HG03521 (cell line): ENCODE results near the gene BRF1.
"Not testable (repeated sequence)": the region's sequence is repeated elsewhere in the genome, so short reads cannot be mapped to it uniquely, and the experiment has no call there.

Experiments
- ATAC-seq: cut with Tn5 transposase; IDR thresholded peaks from one replicate; pipeline ENCODE4 v1.9.1; 2021; ENCODE audit warnings: mild to moderate bottlenecking, moderate library complexity; ENCODE audit not compliant: unreplicated experiment

The BRF1 gene

GRCh38 chr14:105332350-105332874 lies 31.6 kb upstream of the BRF1 start:
- no peak for ATAC-seq

DNA sequence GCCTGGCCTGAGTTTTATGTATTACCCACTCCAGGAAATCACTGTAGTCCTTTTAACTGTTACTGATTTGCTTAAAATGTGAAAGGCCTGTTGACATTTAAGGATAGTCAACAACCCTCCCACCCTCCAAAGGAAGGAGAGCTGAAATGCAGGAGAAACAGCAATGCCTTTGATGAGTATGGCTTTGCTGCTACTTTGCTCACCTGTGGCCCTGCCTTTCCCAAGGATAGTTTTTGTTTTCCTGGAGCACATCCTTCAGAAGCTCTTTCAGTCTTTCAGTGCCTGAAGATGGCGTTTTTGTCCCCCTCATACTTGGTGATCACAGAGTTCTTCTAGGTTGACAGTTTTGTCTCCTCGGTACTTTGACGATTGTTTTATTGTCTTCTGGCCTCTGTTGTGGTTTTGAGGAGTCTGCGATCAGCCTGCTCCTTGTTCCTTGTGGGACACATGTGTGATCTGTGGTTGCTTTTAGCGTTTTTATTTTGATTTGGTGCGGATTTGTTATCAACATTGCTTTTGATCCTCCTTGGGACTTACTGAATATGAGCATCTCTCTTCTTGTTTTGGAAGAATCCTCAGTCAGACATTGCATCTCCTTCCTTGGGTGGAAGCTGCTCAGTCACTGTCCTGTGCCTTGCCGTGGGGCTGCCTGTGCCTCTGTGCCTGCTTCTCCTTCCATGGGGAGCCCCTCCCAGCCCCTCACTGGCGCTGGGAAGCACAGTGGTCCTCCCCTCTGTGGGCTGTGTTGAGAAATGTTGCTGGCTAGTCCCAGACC lies 31.0 kb upstream of the BRF1 start:
- no peak for ATAC-seq

- ATAC-seq, result no peak
Measured at GRCh38 chr14:105330491-105330895, 29.7 kb upstream of the BRF1 start.

GRCh38 chr14:105329411-105330150 lies 28.8 kb upstream of the BRF1 start:
- no peak for ATAC-seq

DNA sequence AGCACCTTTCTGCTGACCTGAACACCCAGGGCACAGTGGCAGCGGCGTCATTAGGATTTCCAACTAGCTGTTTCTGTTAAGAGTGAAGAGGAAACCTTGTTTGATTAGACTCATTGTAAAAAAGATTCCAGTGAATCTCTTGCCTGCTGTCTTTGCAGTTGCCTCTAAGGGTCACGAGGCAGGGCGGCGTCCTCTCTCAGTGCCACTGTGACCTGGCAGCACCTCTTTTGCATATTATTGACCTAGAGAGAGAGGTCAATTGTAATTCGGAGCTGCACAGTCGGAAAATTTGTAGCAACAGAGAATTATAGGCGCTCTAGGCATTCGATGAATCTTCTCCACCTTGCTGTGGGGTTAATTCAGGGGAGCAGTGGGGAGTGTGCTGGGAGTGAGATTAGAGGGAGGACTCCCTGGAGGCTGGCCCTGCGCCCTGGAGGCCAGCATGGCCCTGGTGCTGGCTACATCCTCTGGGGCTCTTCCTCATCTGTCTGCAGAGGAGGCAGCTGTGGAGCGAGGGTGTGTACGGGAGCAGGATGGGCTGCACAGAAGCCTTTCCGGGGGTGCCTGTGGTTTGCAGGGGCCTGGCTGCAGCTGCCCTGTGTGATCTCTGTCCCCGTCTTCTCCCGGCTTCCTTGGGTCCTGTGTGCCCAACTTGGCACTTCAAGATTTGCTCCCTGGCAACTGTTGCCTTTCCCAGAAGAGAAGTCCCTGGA lies 28.0 kb upstream of the BRF1 start:
- no peak for ATAC-seq

DNA sequence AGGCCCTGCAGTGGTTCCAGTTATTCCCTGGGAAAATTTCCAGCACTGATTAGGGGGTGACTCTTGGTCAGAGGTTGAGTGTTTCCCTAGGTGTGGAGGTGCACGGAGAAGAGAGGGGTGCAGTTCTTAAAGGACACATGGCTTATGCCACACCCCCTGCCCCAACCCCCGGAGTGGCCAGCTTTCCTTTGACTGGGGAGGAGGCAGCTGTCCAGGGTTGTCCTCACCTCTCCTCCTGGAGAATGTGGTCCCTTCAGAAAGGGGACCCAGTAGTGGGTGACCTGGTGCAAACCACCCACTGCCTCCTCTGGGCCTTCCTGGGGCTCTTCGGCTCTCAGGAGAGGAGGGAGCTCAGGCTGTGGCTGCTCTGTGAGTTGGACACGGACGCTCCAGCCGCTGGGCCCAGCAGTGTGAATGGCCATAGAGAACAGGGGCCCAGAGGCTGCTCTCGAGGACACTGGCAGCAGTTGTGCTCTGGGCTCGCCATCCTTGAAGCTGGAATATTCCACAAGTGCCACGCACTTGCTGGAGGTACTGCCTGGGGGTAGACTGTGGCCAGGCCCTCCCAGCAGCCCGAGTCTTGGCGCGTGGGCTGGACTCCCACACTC lies 27.4 kb upstream of the BRF1 start:
- no peak for ATAC-seq

DNA sequence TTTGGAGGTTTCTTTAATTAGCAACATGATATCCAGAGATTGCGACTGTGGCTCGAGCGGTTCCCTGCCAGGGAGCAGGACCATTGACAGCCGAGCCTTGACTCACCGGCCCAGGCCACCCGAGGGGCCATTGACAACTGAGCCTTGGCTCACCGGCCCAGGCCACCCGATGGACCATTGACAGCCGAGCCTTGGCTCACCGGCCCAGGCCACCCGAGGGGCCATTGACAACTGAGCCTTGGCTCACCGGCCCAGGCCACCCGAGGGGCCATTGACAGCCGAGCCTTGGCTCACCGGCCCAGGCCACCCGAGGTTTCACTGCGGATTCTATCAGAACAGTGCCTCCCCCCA lies 26.9 kb upstream of the BRF1 start:
- ATAC-seq, result not testable (repeated sequence)

GRCh38 chr14:105326891-105327694 lies 26.3 kb upstream of the BRF1 start:
- ATAC-seq, result no peak

GRCh38 chr14:105326568-105326867 lies 25.7 kb upstream of the BRF1 start:
- ATAC-seq, result no peak

- no peak for ATAC-seq
Measured at GRCh38 chr14:105325716-105326567, 25.1 kb upstream of the BRF1 start.

DNA sequence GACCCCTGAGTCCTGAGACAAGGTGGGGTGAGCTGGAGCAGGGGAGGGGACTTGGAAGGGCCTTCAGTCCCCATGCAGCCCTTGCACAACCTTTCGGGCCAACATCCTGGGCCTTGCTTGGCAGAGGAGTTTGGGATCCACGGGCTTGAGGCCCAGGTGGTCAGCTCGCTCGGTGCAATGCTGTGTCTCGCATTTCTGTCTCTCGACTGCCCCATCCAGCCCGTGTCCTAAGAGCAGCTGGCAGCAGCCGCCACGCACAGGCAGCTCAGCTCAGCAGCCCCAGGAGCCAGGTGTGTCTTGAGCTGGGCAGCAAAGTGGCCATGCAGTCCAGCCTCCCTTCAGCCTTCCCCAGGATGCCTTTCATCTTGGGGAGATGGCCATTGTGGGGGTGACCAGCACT lies 24.5 kb upstream of the BRF1 start:
- no peak for ATAC-seq

GRCh38 chr14:105324871-105325270 lies 24.1 kb upstream of the BRF1 start:
- no peak for ATAC-seq

DNA sequence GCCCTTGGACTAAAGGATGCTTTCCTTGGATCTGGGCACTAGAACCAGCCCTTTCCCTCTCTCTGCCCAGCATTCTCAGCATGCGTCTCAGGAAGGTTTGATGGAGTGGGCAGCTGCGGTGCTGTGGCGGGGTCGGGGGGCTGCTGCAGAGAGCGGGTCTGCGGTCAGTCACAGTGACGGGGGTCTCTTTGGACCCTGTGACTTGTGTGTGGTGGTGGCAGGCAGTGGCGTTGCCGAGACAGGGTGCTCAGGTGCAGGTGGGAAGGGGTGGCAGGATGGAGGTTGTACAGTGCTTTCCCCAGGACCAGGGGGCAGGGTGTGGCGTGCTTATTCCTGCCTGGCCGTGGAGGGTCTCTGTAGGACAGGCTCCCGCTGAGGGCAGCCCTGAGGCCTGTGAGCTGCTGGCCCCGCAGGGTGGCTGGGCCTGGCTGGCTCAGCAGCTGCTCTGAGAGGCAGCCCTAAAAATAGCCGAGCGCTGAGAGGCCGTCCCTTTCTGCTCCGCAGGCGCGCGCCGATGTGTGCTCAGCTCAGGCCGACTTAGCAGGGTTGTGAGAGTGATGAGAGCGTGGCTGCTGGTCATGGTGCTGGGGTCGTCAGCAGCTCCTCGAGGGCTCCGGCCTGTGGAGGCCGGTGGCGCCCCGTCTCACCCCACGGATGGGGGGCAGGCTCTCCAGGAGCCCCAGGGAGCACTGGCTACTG lies 23.4 kb upstream of the BRF1 start:
- ATAC-seq, result no peak

GRCh38 chr14:105323663-105324062 lies 22.9 kb upstream of the BRF1 start:
- ATAC-seq, result no peak

- no peak for ATAC-seq
Measured at GRCh38 chr14:105322791-105323556, 22.2 kb upstream of the BRF1 start.

GRCh38 chr14:105317546-105317945 lies 16.7 kb upstream of the BRF1 start:
- ATAC-seq, result no peak

- no peak for ATAC-seq
Measured at GRCh38 chr14:105316968-105317510, 16.2 kb upstream of the BRF1 start.

DNA sequence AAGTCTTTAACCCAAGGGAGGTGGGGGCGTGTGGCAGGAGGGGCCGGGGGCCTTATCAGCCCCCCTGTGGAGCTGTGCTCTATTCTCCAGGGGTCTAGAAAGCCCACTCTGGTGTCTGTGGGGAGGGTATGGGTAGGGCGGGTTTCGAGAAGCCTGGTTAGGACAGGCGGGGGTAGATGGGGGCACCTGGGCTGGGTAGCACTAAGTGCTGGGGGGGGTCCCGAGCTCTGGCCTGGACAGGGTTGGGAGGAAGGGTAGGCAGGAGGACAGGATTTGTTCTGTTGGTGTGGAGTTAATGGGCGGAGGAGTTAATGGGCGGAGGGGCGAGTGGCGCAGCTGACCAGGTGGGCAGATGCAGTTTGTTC lies 15.8 kb upstream of the BRF1 start:
- ATAC-seq, result no peak
